Measurements from ENCODE around the gene ENOSF1.

ENOSF1 gene

GRCh38 chr18:634551-635045 is 77.8 kb downstream of the ENOSF1 start:
- DNase-seq (ENCODE audit: low read depth): peak; percentile 53

- peak; percentile 7 for DNase-seq (ENCODE audit: low read depth)
Measured at GRCh38 chr18:631560-631959, 80.9 kb downstream of the ENOSF1 start.

GRCh38 chr18:629269-630150 is 82.9 kb downstream of the ENOSF1 start:
- DNase-seq (ENCODE audit: low read depth): peak; percentile 17

- no peak for DNase-seq (ENCODE audit: low read depth)
Measured at GRCh38 chr18:627231-627630, 85.2 kb downstream of the ENOSF1 start.

- DNase-seq (ENCODE audit: low read depth): peak; percentile 86
Measured at GRCh38 chr18:623761-624620, 88.4 kb downstream of the ENOSF1 start.

- no peak for DNase-seq (ENCODE audit: low read depth)
Measured at GRCh38 chr18:622289-622688, 90.1 kb downstream of the ENOSF1 start.

- peak; percentile 81 for DNase-seq (ENCODE audit: low read depth)
Measured at GRCh38 chr18:621291-622043, 91.0 kb downstream of the ENOSF1 start.

All from ELR (cell line).